Nephron progenitor cell (in vitro differentiated cells): ENCODE measurements around the gene FIG4.
"Not testable (repeated sequence)": the region's sequence is repeated elsewhere in the genome, so short reads cannot be mapped to it uniquely, and the experiment has no call there.

ENCODE experiments used
- DNase-seq: peaks from one replicate; pipeline ENCODE4 v3.0.0; 2021
- H3K27ac Mint-ChIP-seq: 2 replicates; pipeline ENCODE4 v1.8.0; 2021; ENCODE audit warnings: mild to moderate bottlenecking, moderate library complexity, mixed read lengths
- H3K27me3 Mint-ChIP-seq: 2 replicates; pipeline ENCODE4 v1.8.0; 2021; ENCODE audit warnings: mild to moderate bottlenecking, low read depth, mixed read lengths; ENCODE audit not compliant: poor library complexity
- H3K36me3 Mint-ChIP-seq: 2 replicates; pipeline ENCODE4 v1.8.0; 2021; ENCODE audit warnings: low read depth, mixed read lengths
- H3K4me1 Mint-ChIP-seq: 2 replicates; pipeline ENCODE4 v1.8.0; 2021; ENCODE audit warnings: mixed read lengths
- H3K4me3 Mint-ChIP-seq: 2 replicates; pipeline ENCODE4 v1.8.0; 2021; ENCODE audit warnings: mild to moderate bottlenecking, moderate library complexity, mixed read lengths
- H3K9me3 Mint-ChIP-seq: 2 replicates; pipeline ENCODE4 v1.8.0; 2021; ENCODE audit warnings: mild to moderate bottlenecking, moderate library complexity, mixed read lengths
- TF ChIP-seq, protein P1 (sequence below): fragments of 200-600 bp; sonication (generic); IDR thresholded peaks from 2 replicates; pipeline ENCODE4 v1.5.0; 2021; ENCODE audit warnings: antibody characterized with exemption

FIG4 gene

DNA sequence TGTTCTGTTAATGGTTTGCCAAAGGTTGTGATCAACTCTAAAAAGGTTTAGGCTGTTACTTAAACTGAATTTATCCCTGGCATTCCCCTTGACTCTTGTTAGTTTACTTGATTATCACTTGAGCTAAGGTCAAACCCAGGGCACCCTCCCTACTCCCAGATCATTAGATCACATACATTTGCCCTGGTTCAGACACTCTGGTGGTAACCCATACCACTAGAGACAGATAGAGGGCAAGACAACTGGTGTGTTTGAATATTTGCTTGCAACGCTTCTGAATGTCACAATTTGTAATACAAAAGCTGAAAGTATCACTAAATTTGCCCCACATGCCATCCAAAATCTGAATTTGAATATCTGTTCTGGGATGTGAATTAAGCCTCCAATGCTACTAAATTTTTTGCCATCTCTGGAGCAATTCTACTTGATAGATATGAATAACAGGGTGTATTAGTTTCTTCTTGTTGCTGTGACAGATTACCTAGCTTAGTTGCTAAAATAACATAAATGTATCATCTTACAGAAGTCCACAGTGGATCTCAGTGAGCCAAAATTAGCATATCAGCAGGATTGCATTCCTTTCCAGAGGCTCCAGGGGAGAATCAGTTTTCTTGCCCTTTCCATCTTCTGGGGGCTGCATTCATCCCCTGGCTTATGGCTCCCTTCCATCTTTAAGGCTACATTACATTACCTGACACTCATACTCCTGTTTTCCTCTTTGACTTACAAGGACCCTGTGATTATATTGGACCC is 45.4 kb downstream of the FIG4 start:
- H3K27me3 Mint-ChIP-seq, result no peaks in the 10 kb centered on the region
- H3K4me1 Mint-ChIP-seq, result peaks cover 25% of the 10 kb centered on the region
- peaks cover 18% of the 10 kb centered on the region for H3K36me3 Mint-ChIP-seq
- no peak for DNase-seq
- no peaks in the 10 kb centered on the region for H3K9me3 Mint-ChIP-seq
- H3K27ac Mint-ChIP-seq, result no peak overlapping the region
- H3K4me3 Mint-ChIP-seq, result no peak overlapping the region
- TF ChIP-seq, protein P1, sequence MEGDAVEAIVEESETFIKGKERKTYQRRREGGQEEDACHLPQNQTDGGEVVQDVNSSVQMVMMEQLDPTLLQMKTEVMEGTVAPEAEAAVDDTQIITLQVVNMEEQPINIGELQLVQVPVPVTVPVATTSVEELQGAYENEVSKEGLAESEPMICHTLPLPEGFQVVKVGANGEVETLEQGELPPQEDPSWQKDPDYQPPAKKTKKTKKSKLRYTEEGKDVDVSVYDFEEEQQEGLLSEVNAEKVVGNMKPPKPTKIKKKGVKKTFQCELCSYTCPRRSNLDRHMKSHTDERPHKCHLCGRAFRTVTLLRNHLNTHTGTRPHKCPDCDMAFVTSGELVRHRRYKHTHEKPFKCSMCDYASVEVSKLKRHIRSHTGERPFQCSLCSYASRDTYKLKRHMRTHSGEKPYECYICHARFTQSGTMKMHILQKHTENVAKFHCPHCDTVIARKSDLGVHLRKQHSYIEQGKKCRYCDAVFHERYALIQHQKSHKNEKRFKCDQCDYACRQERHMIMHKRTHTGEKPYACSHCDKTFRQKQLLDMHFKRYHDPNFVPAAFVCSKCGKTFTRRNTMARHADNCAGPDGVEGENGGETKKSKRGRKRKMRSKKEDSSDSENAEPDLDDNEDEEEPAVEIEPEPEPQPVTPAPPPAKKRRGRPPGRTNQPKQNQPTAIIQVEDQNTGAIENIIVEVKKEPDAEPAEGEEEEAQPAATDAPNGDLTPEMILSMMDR, result no peak

DNA sequence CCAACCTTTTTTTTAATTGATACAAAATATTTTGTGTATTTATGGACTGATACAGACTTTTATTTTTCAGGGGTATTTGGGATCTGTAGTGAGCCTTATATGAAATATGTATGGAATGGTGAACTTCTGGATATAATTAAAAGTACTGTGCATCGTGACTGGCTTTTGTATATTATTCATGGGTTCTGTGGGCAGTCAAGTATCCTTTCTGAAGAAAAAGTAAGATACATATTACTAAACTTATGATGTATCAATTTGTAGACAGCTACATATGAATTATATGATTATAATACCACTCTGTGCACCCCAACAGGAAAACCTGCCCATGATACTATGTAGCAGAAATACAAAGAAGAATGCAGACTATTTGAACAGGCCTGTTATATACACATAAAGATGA is 47.2 kb downstream of the FIG4 start:
- TF ChIP-seq, protein P1, result no peak
- Mint-ChIP-seq H3K27ac (no peak overlapping the region), H3K4me1 (peaks cover 25% of the 10 kb centered on the region), H3K27me3 (no peaks in the 10 kb centered on the region), H3K4me3 (no peak overlapping the region), H3K36me3 (peaks cover 18% of the 10 kb centered on the region), H3K9me3 (no peaks in the 10 kb centered on the region)
- no peak for DNase-seq

GRCh38 chr6:109738667-109739066 is 47.6 kb downstream of the FIG4 start:
- TF ChIP-seq, protein P1, result no peak
- Mint-ChIP-seq H3K36me3 (peaks cover 19% of the 10 kb centered on the region), H3K27me3 (no peaks in the 10 kb centered on the region), H3K4me1 (peaks cover 25% of the 10 kb centered on the region), H3K9me3 (no peaks in the 10 kb centered on the region), H3K27ac (no peak overlapping the region), H3K4me3 (no peak overlapping the region)
- no peak for DNase-seq

- TF ChIP-seq, protein P1, result no peak
- peaks cover 25% of the 10 kb centered on the region for H3K36me3 Mint-ChIP-seq
- no peak overlapping the region for H3K4me3 Mint-ChIP-seq
- no peak for DNase-seq
- H3K27ac Mint-ChIP-seq, result no peak overlapping the region
- peaks cover 25% of the 10 kb centered on the region for H3K4me1 Mint-ChIP-seq
- H3K9me3 Mint-ChIP-seq, result no peaks in the 10 kb centered on the region
- no peaks in the 10 kb centered on the region for H3K27me3 Mint-ChIP-seq
Observed at GRCh38 chr6:109739686-109740085, 48.6 kb downstream of the FIG4 start.

- Mint-ChIP-seq H3K9me3 (no peaks in the 10 kb centered on the region), H3K27ac (peak overlapping the region; percentile 39), H3K4me3 (no peak overlapping the region), H3K27me3 (no peaks in the 10 kb centered on the region), H3K36me3 (peaks cover 30% of the 10 kb centered on the region), H3K4me1 (peaks cover 23% of the 10 kb centered on the region)
- TF ChIP-seq, protein P1, result no peak
- DNase-seq, result no peak
Observed at GRCh38 chr6:109740787-109741186, 49.7 kb downstream of the FIG4 start.

GRCh38 chr6:109743739-109744138 is 52.6 kb downstream of the FIG4 start:
- Mint-ChIP-seq H3K36me3 (peaks cover 30% of the 10 kb centered on the region), H3K4me3 (no peak overlapping the region), H3K9me3 (no peaks in the 10 kb centered on the region), H3K27me3 (no peaks in the 10 kb centered on the region), H3K27ac (no peak overlapping the region), H3K4me1 (peaks cover 6% of the 10 kb centered on the region)
- DNase-seq, result no peak
- TF ChIP-seq, protein P1, result no peak

DNA sequence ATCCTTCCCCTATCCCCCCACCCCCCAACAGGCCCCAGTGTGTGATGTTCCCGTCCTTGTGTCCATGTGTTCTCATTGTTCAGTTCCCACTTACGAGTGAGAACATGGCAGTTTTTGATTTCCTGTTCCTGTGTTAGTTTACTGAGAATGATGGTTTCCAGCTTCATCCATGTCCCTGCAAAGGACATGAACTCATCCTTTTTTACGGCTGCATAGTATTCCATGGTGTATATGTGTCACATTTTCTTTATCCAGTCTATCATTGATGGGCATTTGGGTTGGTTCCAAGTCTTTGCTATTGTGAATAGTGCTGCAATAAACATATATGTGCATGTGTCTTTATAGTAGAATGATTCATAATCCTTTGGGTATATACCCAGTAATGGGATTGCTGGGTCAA is 53.7 kb downstream of the FIG4 start:
- H3K27me3 Mint-ChIP-seq, H3K4me3 Mint-ChIP-seq, DNase-seq, H3K9me3 Mint-ChIP-seq, H3K4me1 Mint-ChIP-seq, H3K27ac Mint-ChIP-seq: not testable (repeated sequence)
- peaks cover 25% of the 10 kb centered on the region for H3K36me3 Mint-ChIP-seq
